ENCODE results near the gene NOTCH1. TPM values are rescaled to one million over a fixed set of nuclear protein-coding genes. Genes with fewer than 3 reads are reported as not detected.

NOTCH1 gene
- polyA plus RNA-seq, 3 donors, result 36.9 to 41.8 (median 40.9) TPM

GRCh38 chr9:136533775-136534157 lies 12.1 kb downstream of the NOTCH1 start:
- no peak for DNase-seq

- no peak for DNase-seq
Measured at GRCh38 chr9:136532799-136533774, 12.8 kb downstream of the NOTCH1 start.

- no peak for DNase-seq
Measured at GRCh38 chr9:136531904-136532798, 13.7 kb downstream of the NOTCH1 start.

GRCh38 chr9:136531186-136531903 lies 14.5 kb downstream of the NOTCH1 start:
- no peak for DNase-seq

GRCh38 chr9:136530461-136531089 lies 15.3 kb downstream of the NOTCH1 start:
- no peak for DNase-seq

GRCh38 chr9:136529516-136530460 lies 16.1 kb downstream of the NOTCH1 start:
- DNase-seq, result no peak

- no peak for DNase-seq
Measured at GRCh38 chr9:136528716-136529341, 17.0 kb downstream of the NOTCH1 start.

- no peak for DNase-seq
Measured at GRCh38 chr9:136527721-136528710, 17.8 kb downstream of the NOTCH1 start.

GRCh38 chr9:136527131-136527530 lies 18.7 kb downstream of the NOTCH1 start:
- no peak for DNase-seq

GRCh38 chr9:136526625-136527066 lies 19.2 kb downstream of the NOTCH1 start:
- no peak for DNase-seq

- no peak for DNase-seq
Measured at GRCh38 chr9:136525841-136526499, 19.9 kb downstream of the NOTCH1 start.

GRCh38 chr9:136525207-136525606 lies 20.6 kb downstream of the NOTCH1 start:
- no peak for DNase-seq

GRCh38 chr9:136522314-136523237 lies 23.3 kb downstream of the NOTCH1 start:
- DNase-seq, result no peak

- no peak for DNase-seq
Measured at GRCh38 chr9:136521537-136521936, 24.3 kb downstream of the NOTCH1 start.

- DNase-seq, result peak; percentile 82
Measured at GRCh38 chr9:136520053-136520540, 25.8 kb downstream of the NOTCH1 start.

Measured in renal pelvis (tissue), 4 donors.